ENCODE results near the gene CLDN4.

DNA sequence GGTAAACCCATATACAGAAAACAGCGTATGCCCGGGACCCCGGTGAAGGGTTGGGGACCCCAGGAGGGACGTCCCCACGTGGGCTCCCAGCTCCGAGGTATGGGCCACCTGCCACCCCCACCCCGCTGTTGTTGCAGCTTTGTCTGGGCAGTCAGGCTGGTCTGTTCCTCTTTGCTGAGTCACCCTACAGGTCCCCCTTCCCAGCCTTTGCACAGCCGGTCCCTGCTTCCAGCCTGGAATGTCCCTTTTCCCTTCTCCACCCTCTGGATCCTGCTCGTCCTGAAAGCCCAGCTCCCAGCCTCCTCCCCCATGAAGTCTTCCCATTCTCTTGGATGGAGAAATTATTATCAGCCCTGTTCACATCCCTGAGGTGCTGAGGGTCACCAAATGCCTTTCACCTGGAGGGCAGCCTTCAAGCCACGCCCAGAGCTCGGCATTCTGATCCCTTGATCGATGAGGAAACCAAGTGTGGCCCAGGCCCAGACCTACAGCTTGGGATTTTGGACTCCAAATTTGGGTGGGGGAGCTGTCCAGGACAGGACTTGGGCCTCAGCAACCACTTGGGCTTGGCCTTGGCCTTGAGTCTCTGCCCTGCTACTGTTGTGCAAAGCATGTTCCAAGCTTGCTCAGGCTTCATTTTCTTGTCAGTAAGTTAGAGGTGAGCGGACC lies 2.6 kb downstream of the CLDN4 start:
- no peak for TF ChIP-seq KLF16 (tag by site-specific recombination; IDR thresholded peaks at IDR 0.05)
- no peak for TF ChIP-seq ZNF274 (IDR thresholded peaks at IDR 0.05; ENCODE audit: low read length)
- no peak for TF ChIP-seq ZNF274 (tag by site-specific recombination; IDR thresholded peaks at IDR 0.05; ENCODE audit: borderline replicate concordance)
